Fibroblast of the aortic adventitia (primary cell): Measurements from ENCODE around the gene OPCML. TPM values are rescaled to one million over a fixed set of nuclear protein-coding genes. Genes with fewer than 3 reads are reported as not detected.

Experiments
- DNase-seq: peaks from one replicate; pipeline ENCODE4 v3.0.0-alpha.2; 2010; ENCODE audit warnings: low read depth
- H3K4me3 ChIP-seq: 2 replicates; pipeline ENCODE4 v1.5.1; 2011; ENCODE audit warnings: low read depth, mild to moderate bottlenecking, control low read depth, low read length, moderate library complexity
- CTCF ChIP-seq: IDR thresholded peaks from 2 replicates; pipeline ENCODE4 v1.5.1; 2011; ENCODE audit warnings: mild to moderate bottlenecking, low read length, control low read depth, inconsistent platforms; ENCODE audit not compliant: insufficient read depth
- total RNA-seq: library from RNA; depleted of rRNA; stranded (reverse); fragments of >200 nt; gene quantifications from 2 replicates; pipeline ENCODE4 v1.2.3, GENCODE V29; 2012; ENCODE audit warnings: low replicate concordance

The OPCML gene
- total RNA-seq, 1 donor: 0.18 TPM

- H3K4me3 ChIP-seq: no peak overlapping the region
- no peak for TF ChIP-seq CTCF
- no peak for DNase-seq
Measured at GRCh38 chr11:132409573-132410355, 1122.5 kb downstream of the OPCML start.

GRCh38 chr11:132408877-132409276 is 1123.4 kb downstream of the OPCML start:
- DNase-seq: no peak
- H3K4me3 ChIP-seq: no peak overlapping the region
- TF ChIP-seq CTCF: no peak

GRCh38 chr11:132405728-132406127 is 1126.6 kb downstream of the OPCML start:
- no peak for TF ChIP-seq CTCF
- H3K4me3 ChIP-seq: no peak overlapping the region
- no peak for DNase-seq

- TF ChIP-seq CTCF: peak; percentile 54
- H3K4me3 ChIP-seq: no peak overlapping the region
- peak; percentile 42 for DNase-seq
Measured at GRCh38 chr11:132402071-132402684, 1130.1 kb downstream of the OPCML start.

- no peak for DNase-seq
- no peak overlapping the region for H3K4me3 ChIP-seq
- no peak for TF ChIP-seq CTCF
Measured at GRCh38 chr11:132396318-132396717, 1136.0 kb downstream of the OPCML start.

GRCh38 chr11:132395434-132395833 is 1136.9 kb downstream of the OPCML start:
- DNase-seq: no peak
- TF ChIP-seq CTCF: no peak
- no peak overlapping the region for H3K4me3 ChIP-seq
